H1 (cell line): ENCODE results near the gene MTFR1L. TPM values are rescaled to one million over a fixed set of nuclear protein-coding genes. Genes with fewer than 3 reads are reported as not detected.

Experiments used
- CTCF ChIA-PET: fragments of 300-600 bp; sonication (Branson Sonifier 250); formaldehyde crosslinking; loops from one replicate; lab custom pipeline; 2021; ENCODE audit not compliant: partially characterized antibody; lab: Charles Lee
- POLR2A ChIA-PET: fragments of 300-600 bp; sonication (Branson Sonifier 250); formaldehyde crosslinking; loops from one replicate; lab custom pipeline; 2021; ENCODE audit warnings: inconsistent platforms; ENCODE audit not compliant: partially characterized antibody; lab: Charles Lee
- DNase-seq, 2 experiments: peaks; one replicate each; pipeline versions ENCODE4 v3.0.0 to v3.0.0-alpha.2; 2010 to 2022; ENCODE audit warnings: low spot score in 2 of 2, low read depth in 1 of 2, mixed read lengths in 1 of 2
- FAIRE-seq: peaks from 2 replicates; lab custom pipeline; 2011; peaks lifted over from hg19 to GRCh38; lab: Jason Lieb, UNC
- H2AFZ ChIP-seq: 2 replicates; pipeline ENCODE4 v1.8.1; 2012; ENCODE audit warnings: low read length, inconsistent platforms
- H2AK5ac ChIP-seq: 2 replicates; pipeline ENCODE4 v1.6.1; 2013; ENCODE audit warnings: low read depth, low read length
- H2BK120ac ChIP-seq: replicated peaks from 2 replicates; pipeline ENCODE3; 2013; ENCODE audit warnings: low read depth, low read length, inconsistent platforms
- H2BK12ac ChIP-seq: 2 replicates; pipeline ENCODE4 v1.6.1; 2013; ENCODE audit warnings: low read depth, low read length
- H2BK15ac ChIP-seq: 2 replicates; pipeline ENCODE4 v1.6.1; 2013; ENCODE audit warnings: low read length
- H2BK20ac ChIP-seq: 2 replicates; pipeline ENCODE4 v1.6.1; 2013; ENCODE audit warnings: low read length
- H2BK5ac ChIP-seq: 2 replicates; pipeline ENCODE4 v1.6.1; 2013; ENCODE audit warnings: low read depth, low read length
- H3K14ac ChIP-seq: 2 replicates; pipeline ENCODE4 v1.6.1; 2013; ENCODE audit warnings: inconsistent platforms; ENCODE audit not compliant: insufficient read length
- H3K18ac ChIP-seq: 2 replicates; pipeline ENCODE4 v1.6.1; 2013; ENCODE audit warnings: low read length; ENCODE audit errors: extremely low read depth
- H3K23ac ChIP-seq: 2 replicates; pipeline ENCODE4 v1.6.1; 2013; ENCODE audit warnings: inconsistent platforms; ENCODE audit not compliant: insufficient read length
- H3K23me2 ChIP-seq: 2 replicates; pipeline ENCODE4 v1.6.1; 2013; ENCODE audit warnings: low read depth, low read length
- H3K27ac ChIP-seq: 2 replicates; pipeline ENCODE4 v1.6.1; 2011; ENCODE audit warnings: low read depth, low read length, inconsistent platforms
- H3K27me3 ChIP-seq, 4 experiments: replicated peaks in 1 of 4; 1 replicate in 1 of 4; 2 replicates in 3 of 4; pipeline versions ENCODE4 v1.6.1 to v1.8.1; 2011 to 2013; ENCODE audit warnings: low read length in 3 of 4, mild to moderate bottlenecking in 3 of 4, inconsistent platforms in 2 of 4, mixed read lengths in 2 of 4, moderate library complexity in 1 of 4; ENCODE audit not compliant: control insufficient read depth in 3 of 4, insufficient read depth in 3 of 4; ENCODE audit errors: extremely low read depth in 1 of 4
- H3K36me3 ChIP-seq, 4 experiments: 2 replicates each; pipeline versions ENCODE4 v1.6.1 to v1.8.1; 2011 to 2013; ENCODE audit warnings: mild to moderate bottlenecking in 4 of 4, low read length in 3 of 4, moderate library complexity in 2 of 4, control low read depth in 1 of 4, inconsistent platforms in 1 of 4; ENCODE audit not compliant: insufficient read depth in 4 of 4, control insufficient read depth in 2 of 4
- H3K4ac ChIP-seq: replicated peaks from 2 replicates; pipeline ENCODE3; 2013; ENCODE audit warnings: low read length, low read depth, mixed read lengths, inconsistent platforms; ENCODE audit not compliant: insufficient read length
- H3K4me1 ChIP-seq, 4 experiments: replicated peaks in 1 of 4; 1 replicate in 1 of 4; 2 replicates in 3 of 4; pipeline versions ENCODE4 v1.6.1 to v1.8.1; 2011 to 2013; ENCODE audit warnings: low read length in 3 of 4, inconsistent platforms in 2 of 4, mixed read lengths in 1 of 4; ENCODE audit not compliant: insufficient read depth in 4 of 4, control insufficient read depth in 3 of 4
- H3K4me2 ChIP-seq, 2 experiments: 2 replicates each; pipeline versions ENCODE4 v1.6.1 to v1.8.1; 2011 to 2013; ENCODE audit warnings: low read depth in 2 of 2, low read length in 2 of 2, control low read depth in 1 of 2, inconsistent platforms in 1 of 2, mild to moderate bottlenecking in 1 of 2; ENCODE audit not compliant: insufficient read depth in 1 of 2
- H3K4me3 ChIP-seq, 4 experiments: fragments of 200-600, 300-600 bp in 1 of 4; sonication (generic), shearing (Covaris generic), sonication (Bioruptor Twin) in 1 of 4; 2 replicates each; pipeline versions ENCODE4 v1.5.1 to v1.8.1; 2011 to 2016; ENCODE audit warnings: low read length in 4 of 4, low read depth in 3 of 4, control low read depth in 2 of 4, inconsistent platforms in 2 of 4, mild to moderate bottlenecking in 2 of 4, mixed read lengths in 1 of 4, moderate library complexity in 1 of 4; ENCODE audit not compliant: insufficient read depth in 2 of 4; ENCODE audit errors: extremely low read depth in 1 of 4
- H3K56ac ChIP-seq: replicated peaks from 2 replicates; pipeline ENCODE3; 2013; ENCODE audit warnings: low read depth, mild to moderate bottlenecking, mixed read lengths, low read length, inconsistent platforms; ENCODE audit not compliant: insufficient read length
- H3K79me1 ChIP-seq: 2 replicates; pipeline ENCODE4 v1.6.1; 2013; ENCODE audit warnings: low read depth, low read length, control low read depth
- H3K79me2 ChIP-seq, 2 experiments: 2 replicates each; pipeline versions ENCODE4 v1.6.1 to v1.8.1; 2012 to 2013; ENCODE audit warnings: low read length in 2 of 2, mild to moderate bottlenecking in 2 of 2, inconsistent platforms in 1 of 2; ENCODE audit not compliant: insufficient read depth in 2 of 2, control insufficient read depth in 1 of 2
- H3K9ac ChIP-seq, 4 experiments: replicated peaks in 1 of 4; 1 replicate in 1 of 4; 2 replicates in 3 of 4; pipeline versions ENCODE4 v1.6.1 to v1.8.1; 2011 to 2013; ENCODE audit warnings: low read depth in 3 of 4, low read length in 3 of 4, control low read depth in 2 of 4, mild to moderate bottlenecking in 2 of 4, moderate library complexity in 2 of 4, inconsistent platforms in 1 of 4; ENCODE audit errors: extremely low read depth in 1 of 4
- H3K9me3 ChIP-seq, 2 experiments: 2 replicates each; pipeline versions ENCODE4 v1.6.1 to v1.8.1; 2012 to 2013; ENCODE audit warnings: mild to moderate bottlenecking in 2 of 2, moderate library complexity in 2 of 2, control low read depth in 1 of 2, inconsistent platforms in 1 of 2, low read depth in 1 of 2, low read length in 1 of 2, mixed read lengths in 1 of 2; ENCODE audit not compliant: insufficient read depth in 2 of 2
- H4K20me1 ChIP-seq, 2 experiments: replicated peaks in 1 of 2; 2 replicates each; pipeline versions ENCODE3 to v1.8.1; 2011 to 2013; ENCODE audit warnings: inconsistent platforms in 2 of 2, low read length in 2 of 2, mild to moderate bottlenecking in 1 of 2; ENCODE audit not compliant: insufficient read depth in 2 of 2, control insufficient read depth in 1 of 2
- H4K5ac ChIP-seq: 2 replicates; pipeline ENCODE4 v1.6.1; 2013; ENCODE audit warnings: low read length, low read depth, mixed read lengths, inconsistent platforms; ENCODE audit not compliant: insufficient read length
- H4K8ac ChIP-seq: 2 replicates; pipeline ENCODE4 v1.8.0; 2013; ENCODE audit warnings: mild to moderate bottlenecking, moderate library complexity, low read length, inconsistent platforms; ENCODE audit not compliant: insufficient read depth; ENCODE audit errors: extremely low read depth
- H4K91ac ChIP-seq: replicated peaks from 2 replicates; pipeline ENCODE3; 2013; ENCODE audit warnings: low read length, mixed read lengths, inconsistent platforms; ENCODE audit not compliant: insufficient read length
- SRF ChIP-seq: IDR thresholded peaks from 2 replicates; pipeline ENCODE4 v1.6.1; 2011; ENCODE audit warnings: mild to moderate bottlenecking, low read depth, low read length, moderate library complexity
- USF2 ChIP-seq: IDR thresholded peaks from 2 replicates; pipeline ENCODE4 v1.6.1; 2011; ENCODE audit warnings: low read length, improper control_type of control experiment
- WGBS, 2 experiments: shearing (Covaris generic) in 1 of 2; methylation state at CpG; one replicate each; pipeline versions ENCODE4 v1.1.6 to v1.1.7; 2013 to 2015; ENCODE audit warnings: low lambda C conversion rate in 2 of 2, mixed read lengths in 2 of 2, inconsistent platforms in 1 of 2, low coverage in 1 of 2, missing lambda C conversion rate in 1 of 2; ENCODE audit not compliant: insufficient replicate concordance in 2 of 2, insufficient coverage in 1 of 2, insufficient read length in 1 of 2; ENCODE audit errors: extremely low coverage in 1 of 2, missing lambda C conversion rate in 1 of 2; 5-methylcytosine and 5-hydroxymethylcytosine counted together
- polyA plus RNA-seq, 7 experiments: library from polyadenylated mRNA; depleted of rRNA in 3 of 7; stranded (reverse) in 5 of 7; unstranded in 2 of 7; fragments of >200 nt in 5 of 7; fragments of 200-250 nt in 2 of 7; gene quantifications; 1 replicate in 5 of 7; 2 replicates in 1 of 7; 4 replicates in 1 of 7; pipeline versions ENCODE4 v1.2.1 to v1.2.3, GENCODE V29; 2011 to 2013; ENCODE audit warnings: missing spikeins in 2 of 7, mixed read lengths in 2 of 7
- total RNA-seq: library from RNA; stranded (reverse); fragmentation: NEBNext Ultra II Directional; extraction: Animal tissue kit (Norgen Biotek cat#: 25700); gene quantifications from 2 replicates; pipeline ENCODE4 v1.2.1, GENCODE V29; 2021

Gene MTFR1L
- total and polyA plus RNA-seq, 2 of the 8 experiments (the other 6 are each of a cell fraction or from before 2014, with no cell fraction given) = 20.8 to 23.1 TPM

GRCh38 chr1:25878690-25879089, 58.9 kb downstream of the MTFR1L start:
- no peak for FAIRE-seq
- H4K5ac ChIP-seq = no peak overlapping the region
- H3K14ac ChIP-seq = no peak overlapping the region
- no peak overlapping the region for H2BK5ac ChIP-seq
- no peak overlapping the region for H3K23ac ChIP-seq
- H4K91ac ChIP-seq = no peak overlapping the region
- no peak for TF ChIP-seq USF2
- TF ChIP-seq SRF = no peak
- no peaks in the 10 kb centered on the region for H3K79me2 ChIP-seq
- no peaks in the 10 kb centered on the region for H4K20me1 ChIP-seq
- H3K4me1 ChIP-seq = peaks cover 0 to 10% (median 8%) of the 10 kb centered on the region in 4 experiments; a peak in 5 of 7 replicates
- H2AK5ac ChIP-seq = no peak overlapping the region
- no peaks in the 10 kb centered on the region for H3K36me3 ChIP-seq
- ChIA-PET CTCF (interaction anchor here (1.3 to 2.8 kb wide), 2 partner anchors 13 to 17 kb away, joined by 4 to 20 read pairs; no protein-coding TSS in a partner anchor), POLR2A (no interaction called here)
- peaks cover 8% of the 10 kb centered on the region for H3K23me2 ChIP-seq
- H2BK12ac ChIP-seq = no peak overlapping the region
- H2AFZ ChIP-seq = no peak overlapping the region
- H3K9ac ChIP-seq = no peak overlapping the region
- 0 out of 2 replicates have a peak, but pooled peaks cover 2% of the 10 kb centered on the region for H3K79me1 ChIP-seq
- no peak overlapping the region for H2BK20ac ChIP-seq
- no peak overlapping the region for H3K18ac ChIP-seq
- no peak for DNase-seq
- peaks cover 0 to 3% (median 1%) of the 10 kb centered on the region in 4 experiments; a peak in 4 of 7 replicates for H3K27me3 ChIP-seq
- WGBS, 2 experiments = 94% methylated on average over 4 of the region's 5 CpGs; no CpG with 5 or more reads in 1 of the 2 experiments
- no peak overlapping the region for H4K8ac ChIP-seq
- H3K56ac ChIP-seq = no peak overlapping the region
- no peak overlapping the region for H3K4me3 ChIP-seq
- H3K4me2 ChIP-seq = no peak overlapping the region
- H3K9me3 ChIP-seq = no peaks in the 10 kb centered on the region
- H2BK120ac ChIP-seq = no peak overlapping the region
- no peak overlapping the region for H3K4ac ChIP-seq
- H3K27ac ChIP-seq = no peak overlapping the region
- H2BK15ac ChIP-seq = peak overlapping the region; percentile 61; the same call in 1 of the 2 replicates
